GM12892 (cell line): ENCODE measurements around the gene ZFPL1.
A peak's percentile ranks its signal among the peaks of the same experiment; 100 is the strongest.

Source experiments
- POLR2A ChIP-seq: IDR thresholded peaks from 2 replicates; pipeline ENCODE4 v1.6.1; 2011; ENCODE audit warnings: low read depth, low read length, control low read depth
- POLR2AphosphoS5 ChIP-seq: IDR thresholded peaks from 2 replicates; pipeline ENCODE4 v1.6.1; 2011; ENCODE audit warnings: low read depth, low read length, control low read depth

GRCh38 chr11:65115361-65116082, 31.5 kb downstream of the ZFPL1 start:
- TF ChIP-seq POLR2AphosphoS5 (no peak; the same call in 1 of the 2 replicates), POLR2A (peak; percentile 62; the same call in 1 of the 2 replicates)
